Skin epidermis (tissue), 12 donors: ENCODE results near the gene DYNC2LI1.
A peak's percentile ranks its signal among the peaks of the same experiment; 100 is the strongest.
"Not testable (repeated sequence)": the region's sequence is repeated elsewhere in the genome, so short reads cannot be mapped to it uniquely, and the experiment has no call there.

Experiments
- H3K27ac ChIP-seq, 21 experiments: fragments of 200-600 bp; sonication (generic) in 11 of 21; one replicate each; pipeline ENCODE4 v1.5.0; 2020; ENCODE audit warnings: mild to moderate bottlenecking in 3 of 21, inconsistent platforms in 2 of 21, moderate library complexity in 2 of 21
- H3K4me3 ChIP-seq, 7 experiments: fragments of 200-600 bp; sonication (generic) in 2 of 7; one replicate each; pipeline ENCODE4 v1.5.0; 2020; ENCODE audit warnings: inconsistent platforms in 2 of 7, mild to moderate bottlenecking in 2 of 7, moderate library complexity in 1 of 7

Gene DYNC2LI1

GRCh38 chr2:43773876-43774613 lies at the start of gene DYNC2LI1:
TSS of gene DYNC2LI1 (plus strand) at chr2:43774039. CDS start at chr2:43774139, 100 bp downstream.
- peak within 1 kb of the TSS in 20 of 21 experiments; percentile 20 to 92 (median 81) for H3K27ac ChIP-seq

GRCh38 chr2:43724728-43725526 lies 48.9 kb upstream of the DYNC2LI1 start:
- Histone ChIP-seq H3K4me3 (no peak overlapping the region), H3K27ac (no peak overlapping the region)

More at GRCh38 chr2:43773876-43774613, at the start of gene DYNC2LI1:
- H3K4me3 ChIP-seq, result peak within 1 kb of the TSS; percentile 50 to 80 (median 65)

- H3K4me3 ChIP-seq, result no peak overlapping the region
- no peak overlapping the region for H3K27ac ChIP-seq
These were observed 48.1 kb upstream of the DYNC2LI1 start for GRCh38 chr2:43725711-43726246.

- not testable (repeated sequence) for H3K4me3 ChIP-seq, H3K27ac ChIP-seq
These were observed 46.7 kb upstream of the DYNC2LI1 start for GRCh38 chr2:43726961-43727633.

GRCh38 chr2:43727634-43728014 lies 46.2 kb upstream of the DYNC2LI1 start:
- H3K4me3 ChIP-seq, result no peak overlapping the region

GRCh38 chr2:43729491-43730174 lies 44.2 kb upstream of the DYNC2LI1 start:
- no peak overlapping the region for H3K27ac ChIP-seq
- H3K4me3 ChIP-seq, result no peak overlapping the region

More at GRCh38 chr2:43727634-43728014, 46.2 kb upstream of the DYNC2LI1 start:
- no peak overlapping the region for H3K27ac ChIP-seq

GRCh38 chr2:43731211-43731610 lies 42.6 kb upstream of the DYNC2LI1 start:
- Histone ChIP-seq H3K27ac (no peak overlapping the region), H3K4me3 (no peak overlapping the region)

GRCh38 chr2:43736637-43737036 lies 37.2 kb upstream of the DYNC2LI1 start:
- Histone ChIP-seq H3K4me3 (no peak overlapping the region), H3K27ac (no peak overlapping the region)

- Histone ChIP-seq H3K27ac (no peak overlapping the region), H3K4me3 (no peak overlapping the region)
These were observed 36.6 kb upstream of the DYNC2LI1 start for GRCh38 chr2:43737097-43737854.

- H3K27ac ChIP-seq, result no peak overlapping the region
- H3K4me3 ChIP-seq, result no peak overlapping the region
These were observed 36.0 kb upstream of the DYNC2LI1 start for GRCh38 chr2:43737855-43738254.

GRCh38 chr2:43738257-43738656 lies 35.6 kb upstream of the DYNC2LI1 start:
- H3K4me3 ChIP-seq, result no peak overlapping the region
- no peak overlapping the region for H3K27ac ChIP-seq

GRCh38 chr2:43743706-43744105 lies 30.1 kb upstream of the DYNC2LI1 start:
- H3K27ac ChIP-seq, result peak overlapping the region in 1 of 21 experiments; percentile 20
- H3K4me3 ChIP-seq, result no peak overlapping the region

GRCh38 chr2:43745457-43745856 lies 28.4 kb upstream of the DYNC2LI1 start:
- Histone ChIP-seq H3K27ac (no peak overlapping the region), H3K4me3 (no peak overlapping the region)

- no peak overlapping the region for H3K4me3 ChIP-seq
- H3K27ac ChIP-seq, result no peak overlapping the region
These were observed 25.5 kb upstream of the DYNC2LI1 start for GRCh38 chr2:43748333-43748732.

GRCh38 chr2:43749583-43749982 lies 24.3 kb upstream of the DYNC2LI1 start:
- Histone ChIP-seq H3K4me3 (no peak overlapping the region), H3K27ac (no peak overlapping the region)

- Histone ChIP-seq H3K4me3 (no peak overlapping the region), H3K27ac (no peak overlapping the region)
These were observed 22.3 kb upstream of the DYNC2LI1 start for GRCh38 chr2:43751476-43751990.

- Histone ChIP-seq H3K27ac (no peak overlapping the region), H3K4me3 (no peak overlapping the region)
These were observed 21.5 kb upstream of the DYNC2LI1 start for GRCh38 chr2:43752302-43752701.

- H3K27ac ChIP-seq, result no peak overlapping the region
- no peak overlapping the region for H3K4me3 ChIP-seq
These were observed 19.7 kb upstream of the DYNC2LI1 start for GRCh38 chr2:43754180-43754579.

- H3K27ac ChIP-seq, result peak overlapping the region in 14 of 21 experiments; percentile 6 to 73 (median 48)
- H3K4me3 ChIP-seq, result no peak overlapping the region
These were observed 15.1 kb upstream of the DYNC2LI1 start for GRCh38 chr2:43758739-43759138.
